Esophagus muscularis mucosa (tissue), 4 donors: ENCODE results near the gene GLTP.

Experiments used
- CTCF ChIP-seq, 3 experiments: fragments of 200-600 bp in 2 of 3; fragments of 450-650 bp in 1 of 3; sonication (generic) in 2 of 3; IDR thresholded peaks; one replicate each; pipeline ENCODE4 v1.5.1; 2017 to 2019; ENCODE audit warnings: antibody characterized with exemption in 3 of 3, mild to moderate bottlenecking in 2 of 3, moderate library complexity in 1 of 3
- EP300 ChIP-seq: sonication (generic); formaldehyde crosslinking; IDR thresholded peaks from one replicate; pipeline ENCODE4 v1.6.1; 2017; ENCODE audit warnings: antibody characterized with exemption
- POLR2A ChIP-seq: fragments of 450-650 bp; IDR thresholded peaks from one replicate; pipeline ENCODE4 v1.6.1; 2017; ENCODE audit warnings: antibody characterized with exemption, moderate library complexity, mild to moderate bottlenecking, low read depth
- POLR2AphosphoS5 ChIP-seq, 2 donors: sonication (generic); formaldehyde crosslinking; IDR thresholded peaks; one replicate each; pipeline ENCODE4 v1.6.1; 2017; ENCODE audit warnings: antibody characterized with exemption in 2 of 2

GRCh38 chr12:109910254-109910968 lies 30.1 kb upstream of the GLTP start:
- TF ChIP-seq POLR2A (no peak), CTCF (IDR thresholded peaks at IDR 0.05) (no peak), POLR2AphosphoS5 (IDR thresholded peaks at IDR 0.05) (no peak), EP300 (no peak)
